Amniotic epithelial cell (primary cell): Measurements from ENCODE around the gene SURF1.
"Not testable (repeated sequence)": the region's sequence is repeated elsewhere in the genome, so short reads cannot be mapped to it uniquely, and the experiment has no call there.

ENCODE experiments used
- DNase-seq: peaks from one replicate; pipeline ENCODE4 v3.0.0-alpha.2; 2010; ENCODE audit warnings: low read depth

The SURF1 gene

GRCh38 chr9:133322701-133323100 lies 33.6 kb downstream of the SURF1 start:
- no peak for DNase-seq

- DNase-seq = no peak
Observed at GRCh38 chr9:133321411-133321935, 34.8 kb downstream of the SURF1 start.

DNA sequence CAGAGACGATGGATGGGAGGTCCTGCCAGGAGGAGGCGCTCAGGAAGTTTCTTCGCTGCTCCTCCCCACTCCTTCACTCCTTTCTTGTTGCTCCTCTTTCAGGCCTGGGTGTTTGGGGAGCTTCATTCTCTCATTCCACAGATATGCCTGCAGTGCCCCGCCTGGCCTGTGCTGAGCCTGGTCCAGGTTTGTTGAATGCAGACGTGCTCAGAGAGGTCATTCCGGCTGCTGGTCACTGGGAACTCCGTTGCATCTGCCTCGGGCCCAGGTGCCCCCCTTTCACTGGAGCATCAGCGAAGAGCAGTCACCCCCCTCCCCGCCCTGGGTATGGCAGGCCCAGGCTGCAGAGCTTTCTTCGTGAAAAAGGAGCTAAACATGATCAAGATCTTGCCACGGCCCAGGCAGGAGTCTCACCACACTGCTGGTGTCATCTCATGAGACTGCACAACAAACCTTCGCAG lies 35.8 kb downstream of the SURF1 start:
- DNase-seq = no peak

DNA sequence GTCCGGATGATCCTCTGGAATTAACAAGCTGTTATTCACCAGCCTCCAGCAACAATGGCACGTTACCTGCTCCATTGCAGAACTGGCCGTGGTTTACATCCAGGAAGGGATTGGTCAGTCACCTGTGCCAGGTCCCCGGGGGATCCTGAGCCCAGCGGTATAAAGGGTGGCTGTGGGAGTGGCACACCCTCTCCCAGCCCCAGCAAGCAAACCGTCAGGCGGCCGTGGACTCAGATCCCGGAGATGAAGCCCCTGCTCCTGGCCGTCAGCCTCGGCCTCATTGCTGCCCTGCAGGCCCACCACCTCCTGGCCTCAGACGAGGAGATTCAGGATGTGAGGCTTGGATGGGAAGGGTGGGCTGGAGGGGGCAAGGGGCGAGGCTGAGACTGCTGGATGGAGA lies 38.7 kb downstream of the SURF1 start:
- DNase-seq = not testable (repeated sequence)

- DNase-seq = no peak
Observed at GRCh38 chr9:133315997-133316396, 40.3 kb downstream of the SURF1 start.

DNA sequence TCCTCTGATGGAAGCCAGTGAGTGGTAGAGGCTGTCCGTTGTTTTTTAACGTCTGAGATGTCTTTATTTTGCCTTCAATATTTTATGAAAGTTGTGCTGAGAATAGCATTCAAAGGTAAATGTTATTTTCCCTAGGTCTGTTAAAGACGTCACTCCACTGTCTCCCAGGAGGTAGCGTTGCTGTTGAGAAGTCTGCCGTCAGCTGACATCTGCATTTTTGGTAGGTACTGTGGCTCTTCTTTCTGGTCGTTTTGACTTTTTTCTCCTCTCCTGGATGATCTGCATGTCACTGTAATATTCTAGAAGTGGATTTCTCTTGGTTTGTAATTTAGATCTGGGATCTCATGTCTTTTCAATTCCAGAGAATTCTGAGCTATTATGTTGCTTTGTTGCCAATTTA lies 46.7 kb downstream of the SURF1 start:
- no peak for DNase-seq

DNA sequence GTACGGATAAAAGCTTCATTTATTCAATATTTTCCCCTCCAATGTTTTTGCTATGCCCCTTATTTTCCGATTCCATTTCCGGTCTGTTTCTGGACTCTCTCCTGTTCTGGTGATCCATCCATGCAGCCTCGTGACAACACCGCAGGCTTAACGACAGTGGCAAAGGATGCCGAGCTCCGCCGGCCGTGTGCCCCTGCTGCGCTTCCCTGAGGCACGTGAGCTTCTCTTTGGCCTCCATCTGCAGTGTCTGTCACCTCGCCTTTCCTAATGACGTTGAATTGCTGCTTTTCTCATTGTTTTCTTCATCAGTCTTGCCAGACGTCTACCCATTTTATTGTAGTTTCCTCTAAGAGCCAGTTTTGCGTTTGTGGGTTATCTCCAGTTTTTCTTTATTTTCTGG lies 49.0 kb downstream of the SURF1 start:
- no peak for DNase-seq

DNA sequence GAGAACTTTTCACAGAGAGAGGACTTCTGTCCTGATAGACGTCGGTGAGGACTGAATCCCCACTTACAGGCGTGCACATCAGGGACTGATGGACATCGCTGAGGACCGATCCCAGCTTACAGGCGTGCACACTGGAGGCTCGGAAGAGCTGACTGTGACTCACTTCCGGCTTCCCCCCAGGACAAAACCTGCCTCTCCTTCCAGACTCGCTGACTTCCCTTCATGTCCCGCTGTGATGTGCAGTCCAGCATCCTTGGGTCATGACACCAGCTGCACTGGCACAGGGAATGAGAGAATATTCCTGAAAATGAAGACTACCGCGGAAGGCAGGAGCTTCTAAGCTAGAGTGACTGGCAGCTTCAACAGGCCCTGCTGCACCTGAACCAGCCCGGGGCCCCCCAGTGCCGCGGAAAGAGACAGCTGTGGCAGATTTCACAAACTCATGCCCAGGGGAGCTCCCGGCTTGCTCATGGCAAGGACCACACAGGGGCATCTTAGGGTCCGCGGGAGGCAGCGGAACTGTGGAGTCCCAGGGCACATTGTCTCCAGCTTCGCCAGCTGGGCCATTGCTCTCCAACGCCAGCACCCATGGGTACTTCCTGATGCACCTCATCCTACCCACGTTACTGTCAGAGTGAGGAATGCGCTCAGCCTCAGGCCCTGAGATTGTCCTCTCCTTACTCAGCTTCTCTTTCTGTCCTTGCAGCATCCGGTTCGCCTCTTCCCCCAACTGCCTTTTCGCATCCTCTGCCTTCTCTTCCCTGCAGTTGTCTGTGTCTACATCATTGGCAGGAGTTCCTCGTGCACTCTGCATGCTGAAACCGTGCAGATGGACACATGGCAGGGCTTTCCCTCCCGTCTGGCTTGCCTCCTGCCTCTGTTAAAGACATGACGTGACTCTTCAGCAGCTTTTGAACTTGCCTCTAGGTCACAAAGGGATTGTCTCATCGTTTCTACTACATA lies 49.8 kb downstream of the SURF1 start:
- DNase-seq = no peak

DNA sequence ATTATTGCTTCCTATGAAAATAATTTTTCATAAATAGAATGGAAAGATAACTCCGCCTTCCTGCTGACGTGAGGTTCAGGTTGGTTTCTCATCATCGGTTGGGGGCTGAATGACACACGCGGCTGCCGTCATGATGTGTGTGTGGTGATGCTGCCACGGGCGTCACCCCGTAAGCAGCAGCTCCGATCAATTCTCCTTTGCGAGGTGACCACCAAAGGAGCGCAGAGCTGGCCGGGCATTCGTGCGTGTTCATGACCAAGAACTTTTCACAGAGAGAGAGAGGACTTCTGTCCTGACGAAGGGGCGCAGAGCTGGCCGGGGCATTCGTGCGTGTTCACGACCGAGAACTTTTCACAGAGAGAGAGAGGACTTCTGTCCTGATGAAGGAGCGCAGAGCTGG lies 50.6 kb downstream of the SURF1 start:
- no peak for DNase-seq

DNA sequence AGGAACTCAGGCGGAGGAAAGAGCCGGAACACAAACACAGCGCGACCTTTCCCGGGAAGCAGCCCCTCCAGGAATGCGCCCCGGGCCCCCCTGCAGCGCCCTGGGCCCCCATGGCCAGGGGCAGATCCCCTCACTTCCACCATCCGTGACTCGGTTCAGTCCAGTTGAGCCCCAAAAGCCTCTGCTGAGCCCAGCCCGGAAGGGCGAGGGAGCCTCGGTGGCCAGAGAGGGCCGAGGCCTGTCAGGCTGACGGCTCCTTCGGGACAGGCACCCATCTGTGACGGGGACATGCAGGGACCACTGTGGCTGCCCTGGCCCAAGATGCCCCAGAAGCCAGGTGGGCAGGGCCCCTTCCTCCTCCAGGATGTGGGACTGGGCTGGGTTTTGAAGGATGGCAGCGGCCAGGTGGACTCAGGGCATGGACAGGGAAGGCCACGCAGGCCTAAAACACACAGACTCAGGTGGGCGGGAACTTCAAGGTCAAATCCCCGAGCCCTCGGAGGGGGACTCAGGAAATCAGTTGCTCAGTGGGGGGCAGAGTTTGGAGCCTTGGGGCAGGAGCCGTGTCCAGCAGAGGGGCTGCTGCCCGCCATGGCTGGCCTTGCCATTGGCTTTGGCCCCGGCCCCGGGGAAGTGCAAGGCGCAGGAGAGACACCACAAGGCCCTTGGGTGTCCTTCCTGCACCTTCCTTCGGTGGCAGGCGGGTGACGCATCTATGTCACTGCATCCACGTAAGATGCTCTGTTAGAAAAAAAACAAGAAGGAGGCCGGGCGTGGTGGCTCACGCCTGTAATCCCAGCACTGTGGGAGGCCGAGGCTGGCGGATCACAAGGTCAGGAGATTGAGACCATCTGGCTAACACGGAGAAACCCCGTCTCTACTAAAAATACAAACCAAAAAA lies 51.6 kb downstream of the SURF1 start:
- no peak for DNase-seq

- DNase-seq = no peak
Observed at GRCh38 chr9:133304158-133304470, 52.2 kb downstream of the SURF1 start.

DNA sequence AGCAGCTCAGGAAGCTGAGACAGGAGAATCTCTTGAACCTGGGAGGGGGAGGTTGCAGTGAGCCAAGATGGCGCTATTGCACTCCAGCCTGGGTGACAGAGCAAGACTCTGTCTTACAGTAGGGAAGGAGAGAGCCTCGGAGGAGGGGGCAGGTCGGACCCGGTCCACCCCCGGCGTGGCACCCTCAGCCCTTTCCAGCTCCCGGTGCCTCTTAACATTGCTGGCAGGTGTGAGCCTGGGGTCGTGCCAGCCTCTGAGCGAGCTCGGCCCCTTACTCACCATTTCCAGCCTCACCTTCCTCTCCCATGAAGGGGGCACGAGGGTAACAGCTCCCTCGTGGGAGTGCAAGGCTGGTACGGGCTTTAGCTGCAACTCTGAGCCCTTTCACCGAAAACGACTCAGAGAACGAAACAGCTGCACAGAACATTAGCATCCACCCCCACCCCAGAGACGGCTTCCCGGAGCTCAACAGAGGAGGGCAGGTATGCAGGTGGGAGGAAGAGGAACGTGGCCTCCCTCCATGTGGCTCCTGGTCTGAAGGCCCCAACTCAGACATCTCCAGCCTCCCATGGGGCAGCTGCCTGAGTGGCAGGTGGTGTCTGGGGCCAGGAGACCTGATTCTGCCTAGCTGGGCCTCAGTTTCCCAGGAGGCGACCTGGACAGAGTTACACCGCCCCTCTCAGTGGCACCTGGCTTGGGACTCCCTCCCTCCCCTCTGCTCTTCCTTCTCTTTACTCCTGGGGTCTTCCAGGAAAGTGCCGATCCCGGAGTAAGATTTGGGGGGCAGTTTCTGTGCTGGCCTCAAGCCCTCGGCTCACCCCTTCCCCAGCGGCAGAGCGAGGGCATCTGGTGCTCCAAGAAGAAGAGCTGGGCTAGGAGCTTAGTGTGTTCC lies 52.8 kb downstream of the SURF1 start:
- DNase-seq = no peak
